Stimulated activated CD8-positive, alpha-beta memory T cell treated with anti-CD3 and anti-CD28 coated beads, Interleukin-12 subunit alpha, Interleukin-12 subunit beta, amount 100 ng/mL, for 24 hours (primary cell): ENCODE measurements around the gene KCNK6.

Experiments used
- DNase-seq: peaks from one replicate; pipeline ENCODE4 v3.0.0-alpha.2; 2020; ENCODE audit errors: extremely low read depth

Gene KCNK6

DNA sequence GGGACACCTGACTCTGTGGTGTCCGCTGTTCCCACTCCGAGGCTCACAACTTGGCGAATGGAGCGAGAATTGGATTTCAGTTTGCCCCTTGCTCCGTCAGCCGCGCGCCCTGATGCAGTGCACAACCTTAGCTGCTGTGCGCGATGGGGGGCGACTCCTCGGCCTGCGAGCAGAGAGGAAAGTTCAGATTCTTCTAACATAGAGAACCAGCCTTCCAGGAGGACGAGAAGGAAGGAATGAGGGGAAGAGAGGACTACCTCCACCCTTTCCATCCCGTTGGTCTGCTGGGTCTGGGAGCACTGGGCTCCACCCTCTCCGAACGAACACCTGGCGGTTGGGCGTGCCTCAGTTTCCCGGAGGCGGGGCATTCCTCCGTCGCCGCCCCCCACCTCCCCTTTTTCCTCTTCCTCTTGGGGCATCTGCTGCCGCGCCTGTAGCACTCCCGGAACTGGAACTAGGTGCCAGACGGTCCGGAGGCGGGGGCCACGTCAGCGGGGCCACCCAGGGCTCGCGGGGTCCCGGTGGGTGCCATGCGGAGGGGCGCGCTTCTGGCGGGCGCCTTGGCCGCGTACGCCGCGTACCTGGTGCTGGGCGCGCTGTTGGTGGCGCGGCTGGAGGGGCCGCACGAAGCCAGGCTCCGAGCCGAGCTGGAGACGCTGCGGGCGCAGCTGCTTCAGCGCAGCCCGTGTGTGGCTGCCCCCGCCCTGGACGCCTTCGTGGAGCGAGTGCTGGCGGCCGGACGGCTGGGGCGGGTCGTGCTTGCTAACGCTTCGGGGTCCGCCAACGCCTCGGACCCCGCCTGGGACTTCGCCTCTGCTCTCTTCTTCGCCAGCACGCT is at the start of gene KCNK6:
KCNK6 (plus strand) TSS at position 425 of the 838 bp plus-strand sequence; CDS start at position 531, 106 bp downstream.
- DNase-seq, result peak; percentile 14

DNA sequence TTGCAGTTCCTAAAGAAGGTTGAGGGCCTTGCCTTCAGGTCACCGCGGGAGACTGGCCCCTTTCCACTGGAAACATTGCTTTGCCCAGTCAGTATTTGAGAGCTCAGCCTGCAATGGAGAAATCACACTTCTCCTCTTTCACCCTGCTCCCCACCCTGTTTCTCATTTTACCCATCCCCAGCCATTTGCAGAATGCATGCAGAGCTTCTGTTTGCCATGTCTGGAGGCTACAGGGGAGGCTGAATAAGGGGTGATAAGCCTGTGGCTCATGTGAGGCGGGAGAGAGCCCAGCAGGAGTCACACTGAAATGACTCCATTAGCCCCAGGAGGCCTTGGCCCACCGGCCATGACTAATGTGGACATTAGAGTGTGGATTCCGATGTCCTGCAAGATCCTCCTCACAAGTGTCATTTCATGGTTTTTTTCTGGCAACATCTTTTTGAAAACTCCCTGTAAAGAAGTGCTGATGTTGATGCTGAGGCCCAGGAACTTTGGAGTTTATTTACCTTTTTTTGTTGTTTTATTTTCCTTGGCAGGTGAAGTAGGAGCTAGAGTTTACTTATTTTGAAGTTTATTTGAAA is 49.0 kb upstream of the KCNK6 start:
- DNase-seq, result no peak

DNA sequence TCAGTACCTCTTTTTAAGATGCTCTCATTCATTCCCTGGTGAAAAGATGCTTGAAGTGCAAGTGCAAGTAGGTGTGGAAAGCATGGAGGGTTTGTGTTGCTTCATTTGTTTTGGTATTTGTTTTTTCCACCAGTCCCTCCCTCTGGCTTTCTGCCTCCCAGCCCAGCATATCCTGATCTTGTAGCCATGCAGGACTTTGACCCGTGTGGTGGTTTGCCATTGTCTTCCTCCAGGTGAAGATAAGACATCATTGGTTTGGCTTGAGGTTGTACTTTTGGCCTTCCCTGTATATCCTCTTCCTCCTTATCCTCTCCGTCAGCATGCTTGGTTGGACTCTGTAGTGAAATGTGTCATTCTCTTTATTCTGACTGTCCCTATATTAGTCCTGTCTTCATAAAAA is 46.1 kb upstream of the KCNK6 start:
- no peak for DNase-seq

DNA sequence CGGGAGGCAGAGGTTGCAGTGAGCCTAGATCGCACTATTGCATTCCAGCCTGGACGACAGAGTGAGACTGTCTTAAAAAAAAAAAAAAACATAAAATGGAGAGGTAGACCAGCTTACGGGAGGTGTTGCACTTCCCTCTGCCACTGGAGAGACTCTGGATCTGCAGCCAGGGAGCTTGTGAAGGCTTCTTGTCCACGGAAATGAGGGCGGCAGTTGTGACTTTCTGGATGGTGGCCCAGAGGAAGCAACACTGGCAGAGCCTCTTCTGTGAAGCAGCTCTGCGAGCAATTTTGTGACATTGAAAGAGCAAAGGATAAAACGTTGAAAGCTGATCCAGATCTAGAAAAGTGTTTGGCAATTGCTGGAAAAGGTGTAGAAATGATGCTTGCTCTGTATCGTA is 44.9 kb upstream of the KCNK6 start:
- DNase-seq, result no peak

DNA sequence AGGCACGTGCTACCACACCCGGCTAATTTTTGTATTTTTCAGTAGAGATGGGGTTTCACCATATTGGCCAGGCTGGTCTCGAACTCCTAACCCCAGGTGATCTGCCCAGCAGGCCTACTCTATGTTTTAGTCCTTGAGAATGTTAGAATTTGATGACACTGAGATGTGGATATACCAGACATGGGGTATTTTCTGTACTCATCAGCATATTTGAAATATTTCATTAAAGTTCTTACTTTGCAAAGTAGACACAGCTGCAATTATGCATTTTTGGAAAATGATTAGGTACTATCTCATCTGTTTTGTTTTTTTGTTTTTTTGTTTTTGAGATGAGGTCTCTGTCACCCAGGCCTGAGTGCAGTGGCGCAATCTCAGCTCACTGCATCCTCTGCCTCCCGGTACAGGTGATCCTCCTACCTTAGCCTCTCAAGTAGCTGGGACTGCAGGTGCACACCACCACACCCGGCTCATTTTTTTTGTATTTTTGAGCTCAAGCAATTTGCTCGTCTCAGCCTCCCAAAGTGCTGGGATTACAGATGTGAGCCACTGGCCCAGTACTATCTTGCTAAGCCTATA is 42.6 kb upstream of the KCNK6 start:
- DNase-seq, result no peak

DNA sequence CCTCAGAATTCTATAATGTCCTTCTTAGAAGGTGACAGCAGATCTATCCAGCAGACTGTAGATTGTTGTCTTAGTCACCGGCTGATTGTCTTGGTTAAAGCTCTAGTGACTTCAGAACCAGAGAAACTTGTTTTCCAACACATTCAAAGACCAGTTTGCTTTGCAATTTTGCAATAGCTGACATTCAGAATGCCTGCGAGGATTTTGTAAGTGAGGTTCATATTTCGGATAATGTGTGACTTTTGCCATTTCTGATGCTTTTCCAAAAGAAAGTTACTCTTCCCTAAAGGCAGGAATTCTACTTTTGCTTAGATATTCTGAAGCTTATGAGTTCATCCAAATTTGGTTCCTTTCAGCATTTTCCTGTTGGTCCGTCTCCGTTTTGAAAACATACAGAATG is 42.1 kb upstream of the KCNK6 start:
- DNase-seq, result no peak

DNA sequence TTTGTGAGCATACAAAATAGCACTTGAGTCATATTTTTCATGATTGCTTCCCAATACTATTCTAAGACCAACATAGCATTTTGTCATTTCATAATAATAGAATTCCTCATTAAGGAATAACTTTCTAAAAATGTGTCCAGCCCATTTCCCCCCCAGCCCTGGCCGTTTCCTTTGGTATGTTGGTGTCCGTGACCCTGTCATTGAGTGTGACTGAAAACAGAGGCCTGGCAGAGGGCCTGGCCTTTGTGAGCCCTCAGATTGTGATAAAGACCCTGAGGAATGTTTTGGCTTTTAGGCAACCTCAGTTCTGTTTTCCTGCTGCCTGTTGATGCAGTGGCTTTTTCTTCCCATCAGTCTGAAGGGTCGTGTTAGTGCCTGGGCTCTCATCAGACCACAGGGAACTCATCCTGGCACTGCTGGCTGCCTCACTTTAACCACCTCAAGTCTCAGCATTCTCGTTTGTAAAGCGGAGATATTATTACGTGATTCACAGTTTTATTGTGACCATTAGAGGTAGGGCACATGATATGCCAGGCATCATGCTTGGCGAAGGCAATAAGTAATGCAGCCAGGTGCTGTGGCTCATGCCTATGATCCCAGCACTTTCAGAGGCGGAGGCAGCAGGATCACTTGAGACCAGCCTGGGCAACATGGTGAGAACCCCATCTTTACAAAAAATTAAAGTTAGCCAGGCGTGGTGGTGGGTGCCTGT is 41.5 kb upstream of the KCNK6 start:
- DNase-seq, result no peak

DNA sequence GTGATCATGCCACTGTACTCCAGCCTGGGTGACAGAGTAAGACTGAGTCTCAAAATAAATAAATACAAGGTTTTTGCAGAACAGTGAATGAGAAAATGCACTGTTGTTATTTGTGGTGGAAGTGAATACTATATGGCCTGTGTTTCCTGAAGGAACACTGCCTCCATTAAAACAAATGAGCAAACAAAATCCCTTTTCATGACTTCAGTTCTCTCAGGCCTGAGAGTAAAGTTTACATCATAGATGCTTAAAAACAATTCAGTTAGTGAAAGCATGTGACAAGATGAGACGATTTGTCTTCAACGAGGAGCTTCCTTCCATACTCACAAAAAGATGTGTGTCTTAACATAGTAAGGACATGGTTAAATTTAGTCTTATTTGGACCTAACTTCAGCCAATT is 40.9 kb upstream of the KCNK6 start:
- no peak for DNase-seq

DNA sequence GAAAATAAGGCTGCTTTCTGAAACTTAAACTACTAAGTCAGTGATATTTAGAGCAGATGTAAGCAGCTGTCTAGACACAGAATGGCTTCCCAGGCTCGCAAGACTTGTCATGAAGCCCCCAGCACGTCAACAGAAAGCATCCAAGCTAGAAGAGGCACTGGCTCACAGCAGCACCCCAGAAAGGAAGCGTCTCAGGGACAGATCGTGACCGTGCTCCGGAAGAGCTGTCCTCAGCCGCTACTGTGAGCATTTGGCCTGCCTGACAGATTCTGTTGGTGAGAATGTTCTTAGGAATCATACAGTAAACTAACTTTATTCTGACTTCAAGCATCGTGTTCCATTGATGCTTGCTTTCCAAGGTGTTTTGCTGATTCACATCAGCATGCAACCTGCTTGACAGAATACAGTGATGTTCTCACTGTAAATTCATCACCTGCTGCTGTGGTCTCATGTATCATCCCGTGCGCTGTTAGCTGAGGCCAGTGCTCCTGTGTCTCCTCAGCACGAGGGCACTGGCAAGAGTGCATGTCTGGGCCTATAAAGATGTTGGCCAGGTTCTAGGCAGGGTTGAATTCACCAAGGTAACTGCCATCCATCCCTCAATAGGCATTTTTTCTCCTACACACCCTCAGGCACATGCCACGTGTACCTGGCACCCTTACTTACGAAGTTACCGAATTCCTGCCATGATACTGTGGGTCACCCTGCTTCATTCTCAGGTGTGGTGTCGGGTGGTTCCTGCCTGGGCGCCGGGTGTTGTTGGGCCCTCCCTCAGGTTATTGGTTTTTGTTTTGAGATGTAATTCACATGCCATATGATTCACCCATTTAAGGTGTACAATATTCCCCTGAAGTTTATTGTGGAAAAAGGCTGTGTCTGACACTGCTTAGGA is 39.4 kb upstream of the KCNK6 start:
- no peak for DNase-seq

DNA sequence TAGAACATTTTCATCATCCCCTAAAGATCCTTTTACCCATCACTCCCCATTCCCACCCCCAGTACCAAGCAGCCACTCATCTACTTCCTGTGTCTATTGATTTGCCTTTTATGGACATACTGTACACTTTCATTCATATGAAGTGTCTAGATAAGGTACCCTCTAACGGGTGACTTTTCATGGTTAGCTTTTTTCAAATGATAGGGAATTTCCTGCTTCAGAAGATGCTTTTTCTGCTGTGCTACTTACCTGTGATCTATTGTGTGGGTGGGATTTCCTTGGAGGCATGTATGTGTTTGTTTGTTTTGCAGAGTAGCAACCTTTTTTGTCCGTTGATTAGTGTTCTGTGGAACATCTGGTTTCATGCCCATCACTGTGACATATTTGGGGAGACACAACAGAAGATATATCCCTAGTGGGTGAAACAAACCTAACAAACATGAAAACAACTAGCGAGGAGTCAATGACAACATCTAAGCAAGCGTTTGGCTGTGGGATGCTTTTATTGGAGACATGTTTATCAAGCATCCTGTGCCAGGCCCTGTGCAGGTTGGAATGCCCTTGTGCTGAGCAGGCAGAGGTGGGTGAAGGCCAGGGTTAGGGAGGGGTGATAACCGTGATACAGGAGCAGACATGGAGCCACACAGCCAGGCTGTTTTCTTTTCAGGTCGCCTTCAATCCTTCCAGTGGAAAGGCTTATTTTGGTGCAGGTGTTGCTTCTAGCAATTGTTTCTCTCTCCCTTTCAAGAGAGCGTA is 37.7 kb upstream of the KCNK6 start:
- DNase-seq, result no peak

DNA sequence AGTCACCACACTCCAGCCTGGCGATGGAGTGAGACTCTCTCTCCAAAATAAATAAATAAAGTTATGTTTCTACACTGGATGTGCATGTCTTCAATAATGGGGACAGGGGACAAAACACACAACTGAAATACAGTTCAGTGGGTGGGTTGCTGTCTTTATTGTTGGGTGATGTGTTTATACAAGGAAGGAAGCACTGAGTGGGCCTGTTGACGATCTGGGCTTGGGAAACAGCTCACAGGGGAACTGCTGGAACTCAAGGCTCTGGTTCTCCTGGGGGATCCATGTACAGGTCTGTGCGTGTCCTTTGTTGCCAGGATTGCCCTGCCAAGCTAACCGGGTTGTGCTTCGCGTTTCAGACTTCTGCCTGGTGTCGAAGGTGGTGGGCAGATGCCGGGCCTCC is 36.4 kb upstream of the KCNK6 start:
- DNase-seq, result no peak

DNA sequence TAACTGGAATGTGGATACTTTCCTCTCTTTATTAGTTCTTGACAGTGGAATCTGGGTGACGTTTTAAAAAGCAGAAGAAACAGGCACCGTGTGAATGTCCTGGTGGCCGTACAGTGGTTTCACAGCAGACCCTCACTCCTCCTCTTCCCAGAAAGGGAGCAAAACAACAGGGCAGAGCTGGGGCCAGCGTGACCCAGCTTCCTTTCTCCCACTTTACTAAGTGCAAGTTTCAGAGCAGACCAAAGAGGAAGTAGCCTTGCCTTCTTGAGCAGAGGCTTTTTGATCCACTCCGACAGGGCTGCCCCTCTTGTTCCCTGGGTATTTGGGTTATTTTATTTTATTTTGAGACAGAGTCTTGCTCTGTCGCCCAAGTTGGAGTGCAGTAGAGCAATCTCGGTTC is 35.2 kb upstream of the KCNK6 start:
- no peak for DNase-seq

DNA sequence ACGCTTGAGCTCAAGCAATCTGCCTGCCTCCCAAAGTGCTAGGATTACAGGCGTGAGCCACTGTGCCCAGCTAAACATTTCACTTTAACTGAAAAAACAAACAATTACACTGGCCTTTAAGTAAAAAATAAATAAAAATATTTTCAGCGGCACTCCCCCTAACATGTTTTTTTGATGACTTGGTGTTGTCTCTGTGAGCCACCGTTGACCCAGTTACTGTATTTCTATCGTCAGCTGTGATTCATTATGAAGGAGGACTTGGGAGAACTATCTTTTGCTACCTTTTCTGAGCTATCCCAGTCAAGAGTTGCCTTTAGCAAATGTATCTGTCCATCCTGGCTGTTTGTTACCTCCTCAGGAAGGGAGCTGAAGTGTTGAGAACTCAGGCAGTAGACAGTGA is 34.1 kb upstream of the KCNK6 start:
- DNase-seq, result no peak

DNA sequence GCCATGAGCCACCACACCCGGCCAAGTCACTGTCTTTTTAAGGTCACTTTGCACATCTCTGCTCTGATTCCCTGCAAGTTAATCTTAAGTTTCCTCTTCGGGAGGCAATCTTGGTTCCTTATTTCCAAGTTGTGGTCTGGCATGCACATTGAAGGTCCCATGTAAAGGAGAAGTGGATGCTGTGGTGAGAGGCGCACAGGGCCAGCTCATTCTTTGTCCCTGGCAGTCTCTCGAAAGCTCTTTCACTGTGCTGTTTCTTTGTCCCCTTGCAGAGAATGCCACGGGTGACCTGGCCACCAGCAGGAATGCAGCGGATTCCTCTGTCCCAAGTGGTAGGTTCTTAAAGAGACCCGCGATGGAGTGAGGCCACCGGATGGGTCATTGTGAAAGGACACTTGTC is 32.0 kb upstream of the KCNK6 start:
- DNase-seq, result no peak

DNA sequence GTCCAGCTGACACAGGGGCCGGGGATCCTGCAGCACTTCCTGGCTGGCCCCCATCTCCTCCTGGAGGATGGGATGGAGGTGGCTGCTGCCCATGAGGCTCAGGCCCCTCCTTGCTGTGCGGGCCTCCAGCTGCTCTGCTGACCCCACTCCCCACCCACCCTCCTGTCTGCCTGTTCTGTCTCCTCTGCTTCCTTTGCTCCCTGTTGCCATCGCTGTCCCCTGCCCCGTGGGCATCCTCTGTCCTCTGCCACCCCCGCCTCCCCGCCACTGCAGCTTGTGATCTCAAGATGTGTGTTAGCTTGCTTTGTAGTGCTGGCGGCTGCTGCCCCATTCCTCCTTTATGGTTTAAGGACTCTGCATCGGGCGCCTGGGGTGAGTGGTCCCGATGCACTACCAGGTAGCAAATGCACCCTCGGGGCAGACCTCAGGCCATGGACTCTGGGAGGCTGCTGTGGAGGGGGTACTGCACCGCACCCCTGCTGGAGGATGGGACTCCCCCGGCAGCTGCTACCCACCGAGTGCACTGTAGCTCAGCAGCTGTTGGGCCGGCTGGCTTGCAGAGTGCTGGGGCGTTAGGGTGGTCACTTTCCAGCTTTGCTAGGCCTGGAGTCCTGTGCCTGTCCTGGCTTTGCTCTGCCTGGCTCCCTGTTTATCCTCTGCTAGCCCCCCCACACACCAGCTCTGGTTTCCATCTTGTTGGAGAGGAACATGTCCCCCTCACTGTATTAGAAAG is 31.4 kb upstream of the KCNK6 start:
- DNase-seq, result no peak

DNA sequence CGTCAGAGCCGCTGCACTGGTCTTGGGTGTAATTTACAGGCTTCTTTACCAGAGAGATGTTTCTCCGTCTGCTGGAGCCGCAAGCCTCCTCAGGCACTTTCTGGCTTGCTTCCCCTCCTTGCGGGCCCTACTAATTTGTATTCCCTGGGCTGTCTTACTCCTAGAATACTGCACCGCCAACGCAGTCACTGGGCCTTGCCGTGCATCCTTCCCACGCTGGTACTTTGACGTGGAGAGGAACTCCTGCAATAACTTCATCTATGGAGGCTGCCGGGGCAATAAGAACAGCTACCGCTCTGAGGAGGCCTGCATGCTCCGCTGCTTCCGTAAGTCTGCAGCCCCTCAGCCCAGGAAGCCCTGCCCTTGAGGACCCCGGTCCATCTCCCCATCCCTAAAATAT is 29.7 kb upstream of the KCNK6 start:
- DNase-seq, result no peak

DNA sequence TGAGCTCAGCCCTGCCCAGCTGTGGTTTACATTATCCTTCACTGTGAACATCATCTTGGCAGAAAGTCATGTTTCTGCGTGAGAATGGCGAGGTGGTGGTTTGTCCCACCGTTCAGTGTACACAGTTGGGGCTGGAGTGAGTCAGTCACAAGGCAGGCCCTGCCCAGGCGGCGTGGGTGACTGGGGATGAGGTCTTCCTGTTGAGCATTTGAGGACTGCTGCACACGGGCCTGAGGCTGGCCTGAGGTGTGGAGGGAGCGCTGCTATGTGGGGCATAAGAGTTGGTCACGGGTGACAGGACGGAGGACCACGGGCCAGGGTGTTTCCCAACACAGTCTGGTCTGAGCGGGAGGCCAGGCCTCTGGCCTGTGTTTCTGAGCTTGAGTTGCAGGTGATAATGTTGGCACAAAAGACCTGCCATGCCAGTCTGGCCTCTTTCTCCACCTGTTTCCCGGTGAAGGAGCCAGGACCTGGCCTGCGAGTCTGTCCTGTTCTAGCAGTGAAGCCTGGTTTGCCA is 29.0 kb upstream of the KCNK6 start:
- no peak for DNase-seq

DNA sequence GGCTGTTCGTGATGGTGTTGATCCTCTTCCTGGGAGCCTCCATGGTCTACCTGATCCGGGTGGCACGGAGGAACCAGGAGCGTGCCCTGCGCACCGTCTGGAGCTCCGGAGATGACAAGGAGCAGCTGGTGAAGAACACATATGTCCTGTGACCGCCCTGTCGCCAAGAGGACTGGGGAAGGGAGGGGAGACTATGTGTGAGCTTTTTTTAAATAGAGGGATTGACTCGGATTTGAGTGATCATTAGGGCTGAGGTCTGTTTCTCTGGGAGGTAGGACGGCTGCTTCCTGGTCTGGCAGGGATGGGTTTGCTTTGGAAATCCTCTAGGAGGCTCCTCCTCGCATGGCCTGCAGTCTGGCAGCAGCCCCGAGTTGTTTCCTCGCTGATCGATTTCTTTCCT is 27.8 kb upstream of the KCNK6 start:
- no peak for DNase-seq

DNA sequence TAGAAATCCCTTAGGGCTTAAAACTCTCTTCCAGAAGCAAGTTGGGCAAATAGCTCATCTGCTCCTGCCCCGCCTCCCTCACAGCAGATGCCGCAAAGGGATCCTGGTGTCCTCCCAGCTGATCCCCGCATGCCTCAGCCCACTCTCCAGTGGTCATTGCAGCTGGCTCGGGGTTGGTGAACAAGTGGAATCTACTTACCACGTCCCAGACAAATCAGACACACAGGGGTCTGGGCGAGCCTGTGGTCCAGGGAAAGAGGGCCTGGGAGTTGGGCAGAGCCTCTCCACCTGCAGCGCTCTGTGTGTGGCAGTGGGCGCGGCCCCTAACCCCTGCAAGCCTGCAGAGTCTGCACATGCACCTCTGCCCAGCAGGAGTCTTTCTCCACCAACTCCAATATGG is 26.4 kb upstream of the KCNK6 start:
- DNase-seq, result no peak

DNA sequence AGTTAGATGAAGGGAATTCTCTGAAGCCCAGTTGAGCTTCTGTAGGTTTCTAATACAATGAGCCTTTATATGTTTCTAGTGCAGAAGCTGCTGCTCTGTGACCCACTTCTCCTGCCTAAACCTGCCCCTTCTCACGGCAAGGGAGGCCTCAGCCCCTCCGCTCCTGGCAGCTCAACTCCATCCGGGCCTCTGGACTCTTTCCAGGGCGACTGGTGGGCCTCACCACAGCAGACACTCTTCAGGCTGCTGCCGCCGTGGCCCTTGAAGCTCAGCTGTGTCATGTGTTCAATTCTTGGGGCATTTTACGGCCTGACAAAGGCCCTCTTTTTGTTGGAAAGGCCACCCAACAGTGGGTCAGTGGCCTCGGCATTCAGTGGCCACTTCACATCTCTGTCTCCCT is 25.6 kb upstream of the KCNK6 start:
- DNase-seq, result no peak
